ENCODE measurements around the gene POPDC2.

The POPDC2 gene

GRCh38 chr3:119669906-119670570, 9.6 kb upstream of the POPDC2 start:
- DNase-seq, result no peak

DNA sequence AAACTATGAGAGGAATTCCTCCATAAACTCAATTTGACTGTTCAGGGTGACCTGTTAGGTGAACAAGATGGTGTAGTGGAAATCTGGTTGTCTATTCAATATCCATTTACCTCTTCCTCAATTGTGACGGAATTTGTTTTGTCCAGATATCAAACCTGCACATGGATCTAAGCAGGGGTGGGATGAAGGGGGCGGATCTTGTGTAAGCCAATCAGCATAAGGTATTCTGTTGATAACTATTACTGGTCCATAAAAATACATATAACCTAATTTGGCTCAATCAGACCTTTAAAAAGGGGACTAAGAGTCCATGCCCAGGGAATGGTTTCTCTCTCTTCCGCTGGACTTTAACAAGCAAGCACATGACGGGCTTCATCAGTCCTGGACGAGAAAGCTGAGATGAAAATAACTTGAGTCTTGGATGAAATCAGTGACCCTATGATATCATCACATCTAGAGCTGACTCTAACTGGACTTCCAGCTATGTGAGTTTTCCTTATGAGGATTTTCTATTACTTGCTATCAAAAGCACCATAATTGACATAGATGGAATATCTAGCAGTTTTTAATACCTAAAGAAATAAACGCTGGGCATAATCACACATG, 5.7 kb upstream of the POPDC2 start:
- no peak for DNase-seq

GRCh38 chr3:119664850-119665379, 4.5 kb upstream of the POPDC2 start:
- DNase-seq, result no peak

- DNase-seq, result no peak
These were observed 4.0 kb upstream of the POPDC2 start for GRCh38 chr3:119664370-119664769.

- DNase-seq, result no peak
These were observed 3.5 kb upstream of the POPDC2 start for GRCh38 chr3:119663885-119664284.

GRCh38 chr3:119662604-119663373, 2.4 kb upstream of the POPDC2 start:
- DNase-seq, result no peak

DNA sequence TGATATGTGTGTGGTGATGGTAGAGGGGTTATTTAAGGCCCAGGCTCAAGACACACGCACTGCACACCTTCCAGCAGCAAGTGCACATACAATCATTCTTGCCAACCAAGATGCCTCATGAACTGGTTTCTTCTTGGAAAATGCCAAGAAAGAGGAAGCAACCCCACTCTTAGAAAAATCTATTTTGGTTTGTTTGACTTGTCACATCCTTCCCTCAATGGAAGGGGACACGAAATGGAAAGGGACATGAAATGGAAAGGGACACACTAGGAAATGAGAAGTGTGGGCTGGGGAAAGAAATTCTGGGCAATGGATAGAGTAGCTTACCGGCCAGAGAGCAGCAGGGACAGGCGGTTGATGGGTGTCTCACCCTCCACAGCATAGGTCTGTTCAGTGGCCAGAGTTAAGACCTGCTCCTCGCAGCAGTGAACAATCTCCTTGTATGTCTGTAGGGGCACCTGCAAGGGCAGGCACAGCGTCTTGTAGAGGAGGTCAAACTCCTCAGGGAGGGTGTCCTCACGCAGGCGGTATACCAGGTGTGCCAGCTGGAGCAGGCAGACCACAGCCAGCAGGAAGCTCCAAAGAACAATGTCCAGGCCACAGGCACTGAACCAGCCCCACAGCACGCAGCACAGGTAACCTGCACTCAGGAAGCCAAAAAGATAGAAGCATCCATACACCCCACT, 640 bp downstream of the POPDC2 start:
- no peak for DNase-seq

- DNase-seq, result no peak
These were observed 1.4 kb downstream of the POPDC2 start for GRCh38 chr3:119658994-119659393.

GRCh38 chr3:119657887-119658702, 2.3 kb downstream of the POPDC2 start:
- no peak for DNase-seq

GRCh38 chr3:119653876-119654275, 6.5 kb downstream of the POPDC2 start:
- no peak for DNase-seq

- DNase-seq, result no peak
These were observed 7.9 kb downstream of the POPDC2 start for GRCh38 chr3:119652306-119653033.

DNA sequence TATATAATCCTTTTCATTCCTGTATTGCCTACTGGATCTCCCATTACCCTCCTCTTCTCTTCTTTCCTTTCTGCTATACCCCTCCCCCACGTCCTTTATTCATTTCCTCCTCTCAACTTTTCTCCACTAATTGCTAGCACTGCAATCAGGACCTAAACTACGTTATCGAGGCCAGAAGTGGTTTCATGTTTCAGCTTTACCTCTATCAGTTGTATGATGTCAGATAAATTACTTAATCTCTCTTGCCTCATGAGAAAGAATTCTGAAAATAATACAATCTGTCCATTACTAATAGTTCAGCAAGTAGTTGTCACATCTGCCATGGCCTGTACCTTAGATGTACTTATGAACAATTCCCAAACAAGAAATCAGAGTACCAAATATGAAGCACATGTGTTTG, 10.6 kb downstream of the POPDC2 start:
- no peak for DNase-seq

GRCh38 chr3:119647843-119648575, 12.4 kb downstream of the POPDC2 start:
- no peak for DNase-seq

DNA sequence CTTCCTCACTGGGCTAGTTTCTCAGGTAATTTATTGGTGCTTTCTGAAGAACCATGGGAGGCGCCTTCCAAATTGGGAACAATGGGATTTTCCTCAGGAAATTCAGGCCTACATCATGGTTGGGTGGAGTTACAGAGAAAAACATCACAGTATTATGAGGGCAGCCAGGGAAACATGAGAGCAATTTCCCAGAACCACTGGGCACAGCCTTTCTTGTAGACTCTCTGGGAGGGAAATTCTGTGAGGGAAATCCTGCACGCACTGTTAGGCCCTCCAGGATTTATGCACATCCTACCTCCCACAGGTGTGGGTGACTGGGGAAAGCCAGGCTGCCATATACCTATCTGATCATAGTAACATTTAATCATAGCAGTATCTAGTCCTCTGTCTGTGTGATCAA, 13.2 kb downstream of the POPDC2 start:
- no peak for DNase-seq

DNA sequence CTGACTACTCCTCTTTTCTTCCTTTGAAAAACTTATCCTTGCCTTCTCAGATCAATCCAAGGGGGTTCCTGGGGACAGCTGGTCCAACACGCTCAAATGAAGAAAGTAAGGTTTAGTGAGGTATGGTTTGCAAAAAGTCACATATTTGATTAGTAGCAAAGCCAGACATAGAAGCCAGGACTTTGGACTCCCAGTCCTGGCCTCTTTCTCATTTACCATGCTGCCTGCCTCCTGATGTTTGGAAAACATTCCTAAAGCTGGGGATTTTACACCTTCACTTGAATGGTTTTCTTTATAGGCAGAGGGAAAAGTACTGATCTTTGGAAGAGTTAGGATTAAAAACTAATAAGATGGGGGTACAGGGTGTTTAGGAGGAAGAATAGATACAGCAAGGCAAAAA, 14.6 kb downstream of the POPDC2 start:
- DNase-seq, result no peak

DNA sequence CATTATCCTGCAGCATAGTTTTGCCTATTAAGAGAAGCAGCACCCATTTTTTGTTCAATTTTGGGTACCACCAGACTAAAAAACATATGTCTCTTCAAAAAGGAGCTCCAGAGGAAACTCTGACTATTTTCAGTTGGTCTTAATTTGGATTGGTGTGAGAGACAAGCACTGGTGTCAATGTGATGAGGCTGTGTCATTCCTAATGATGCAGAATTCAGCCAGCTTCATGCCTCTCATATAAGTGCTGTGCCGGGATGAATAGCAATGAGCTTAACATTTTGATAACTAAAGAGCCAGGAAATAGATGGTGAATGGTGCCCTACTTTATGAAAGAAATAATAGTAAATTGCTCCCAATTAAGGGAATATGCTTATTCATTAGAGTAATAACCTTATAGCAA, 15.9 kb downstream of the POPDC2 start:
- no peak for DNase-seq

DNA sequence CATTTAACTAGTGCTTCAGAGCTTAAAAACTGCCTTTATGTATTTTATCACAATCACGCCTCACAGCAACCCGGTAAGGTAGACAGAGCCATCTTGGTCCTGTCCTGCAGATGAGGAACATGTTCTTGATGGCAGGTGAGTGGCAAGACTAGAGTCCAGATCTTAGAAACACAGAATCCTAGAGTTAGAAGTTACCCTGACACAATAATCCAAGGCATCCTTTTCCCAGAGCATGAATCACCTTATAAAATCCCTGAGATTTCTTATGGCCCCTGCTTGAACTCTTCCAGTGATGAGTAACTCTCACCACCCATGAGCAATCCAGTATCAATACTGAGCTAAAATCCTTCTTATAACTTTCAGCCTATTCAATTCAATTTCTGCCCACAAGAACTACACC, 16.9 kb downstream of the POPDC2 start:
- no peak for DNase-seq

DNA sequence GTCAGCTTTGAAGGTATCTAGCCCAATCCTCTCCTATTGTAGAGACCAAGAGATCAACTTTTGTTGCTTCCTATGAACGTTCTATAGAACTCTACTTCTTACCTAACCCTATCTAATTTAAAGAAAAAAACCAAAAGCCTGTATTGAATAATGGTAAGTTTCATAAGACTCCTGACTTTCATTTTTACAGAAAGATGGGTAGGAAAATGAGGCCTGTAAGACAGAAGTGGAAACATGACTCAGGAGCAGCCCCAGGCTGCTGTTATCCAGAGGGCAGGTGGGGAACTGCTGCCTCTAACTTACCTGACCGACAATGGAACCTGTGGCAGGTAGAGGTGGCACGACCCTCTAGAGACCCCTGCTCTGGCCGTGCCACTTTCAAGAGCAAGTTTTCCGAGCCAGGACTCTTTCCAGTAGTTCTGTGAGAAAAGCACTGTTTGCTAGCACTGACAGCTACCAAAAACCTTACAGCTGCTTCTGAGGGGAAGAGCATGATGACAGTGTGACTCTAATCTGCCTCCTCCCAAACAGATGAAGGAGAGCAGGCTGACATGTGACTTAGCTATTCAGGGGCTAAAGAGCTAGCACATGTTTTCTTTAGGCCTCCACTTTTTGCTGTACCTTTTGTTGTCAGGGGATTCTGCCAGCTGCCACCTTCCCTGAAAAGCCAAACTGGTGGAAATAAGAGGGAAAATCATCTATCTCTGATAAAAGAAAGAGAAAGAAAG, 17.5 kb downstream of the POPDC2 start:
- DNase-seq, result no peak

GRCh38 chr3:119641416-119641815, 19.0 kb downstream of the POPDC2 start:
- no peak for DNase-seq

All from CD4-positive, alpha-beta T cell treated with Interleukin-21 for 1 hour (primary cell).